Peyer's patch (tissue), 4 donors: Measurements from ENCODE around the gene DBP.

Source experiments
- POLR2A ChIP-seq, 2 donors: fragments of 450-650 bp; IDR thresholded peaks; one replicate each; pipeline ENCODE4 v1.5.1; 2017; ENCODE audit warnings: antibody characterized with exemption in 2 of 2, mild to moderate bottlenecking in 2 of 2, moderate library complexity in 2 of 2
- TF ChIP-seq, protein P1 (sequence below), 6 experiments: fragments of 450-650 bp in 4 of 6; fragments of 200-600 bp in 2 of 6; sonication (generic) in 1 of 6; IDR thresholded peaks; one replicate each; pipeline ENCODE4 v1.5.1; 2017 to 2019; ENCODE audit warnings: antibody characterized with exemption in 6 of 6, mild to moderate bottlenecking in 3 of 6, moderate library complexity in 1 of 6

- TF ChIP-seq, protein P1, sequence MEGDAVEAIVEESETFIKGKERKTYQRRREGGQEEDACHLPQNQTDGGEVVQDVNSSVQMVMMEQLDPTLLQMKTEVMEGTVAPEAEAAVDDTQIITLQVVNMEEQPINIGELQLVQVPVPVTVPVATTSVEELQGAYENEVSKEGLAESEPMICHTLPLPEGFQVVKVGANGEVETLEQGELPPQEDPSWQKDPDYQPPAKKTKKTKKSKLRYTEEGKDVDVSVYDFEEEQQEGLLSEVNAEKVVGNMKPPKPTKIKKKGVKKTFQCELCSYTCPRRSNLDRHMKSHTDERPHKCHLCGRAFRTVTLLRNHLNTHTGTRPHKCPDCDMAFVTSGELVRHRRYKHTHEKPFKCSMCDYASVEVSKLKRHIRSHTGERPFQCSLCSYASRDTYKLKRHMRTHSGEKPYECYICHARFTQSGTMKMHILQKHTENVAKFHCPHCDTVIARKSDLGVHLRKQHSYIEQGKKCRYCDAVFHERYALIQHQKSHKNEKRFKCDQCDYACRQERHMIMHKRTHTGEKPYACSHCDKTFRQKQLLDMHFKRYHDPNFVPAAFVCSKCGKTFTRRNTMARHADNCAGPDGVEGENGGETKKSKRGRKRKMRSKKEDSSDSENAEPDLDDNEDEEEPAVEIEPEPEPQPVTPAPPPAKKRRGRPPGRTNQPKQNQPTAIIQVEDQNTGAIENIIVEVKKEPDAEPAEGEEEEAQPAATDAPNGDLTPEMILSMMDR (IDR thresholded peaks at IDR 0.05), result no peak
- TF ChIP-seq POLR2A (IDR thresholded peaks at IDR 0.05), result peak; percentile 19 to 67
Observed at GRCh38 chr19:48678201-48678600, 41.0 kb upstream of the DBP start.
